ENCODE results near the gene OLR1. TPM values are rescaled to one million over a fixed set of nuclear protein-coding genes. Genes with fewer than 3 reads are reported as not detected.
"Not testable (repeated sequence)": the region's sequence is repeated elsewhere in the genome, so short reads cannot be mapped to it uniquely, and the experiment has no call there.

The OLR1 gene
- total RNA-seq, 2 experiments from 2014 or later = not detected

- H3K4me1 Mint-ChIP-seq (ENCODE audit: low read depth) = peaks cover 4% of the 10 kb centered on the region
- H3K27ac Mint-ChIP-seq = no peak overlapping the region
- H3K36me3 Mint-ChIP-seq (ENCODE audit: low read depth) = peaks cover 2% of the 10 kb centered on the region
- DNase-seq = no peak
- Histone ChIP-seq H3K4me1 (ENCODE audit: insufficient read depth, low read length) (peaks cover 4% of the 10 kb centered on the region), H3K27ac (ENCODE audit: low read depth in 1 of 2, low read length in 2 of 2) (no peak overlapping the region), H3K36me3 (ENCODE audit: insufficient read depth, low read length) (no peaks in the 10 kb centered on the region), H3K27me3 (ENCODE audit: control insufficient read depth in 1 of 2, insufficient read depth in 2 of 2, low read length in 2 of 2) (no peaks in the 10 kb centered on the region), H3K4me3 (ENCODE audit: low read length) (no peak overlapping the region), H3K9me3 (ENCODE audit: control insufficient read depth in 1 of 2, insufficient read depth in 1 of 2, low read length in 2 of 2) (no peaks in the 10 kb centered on the region)
- TF ChIP-seq, protein P1, sequence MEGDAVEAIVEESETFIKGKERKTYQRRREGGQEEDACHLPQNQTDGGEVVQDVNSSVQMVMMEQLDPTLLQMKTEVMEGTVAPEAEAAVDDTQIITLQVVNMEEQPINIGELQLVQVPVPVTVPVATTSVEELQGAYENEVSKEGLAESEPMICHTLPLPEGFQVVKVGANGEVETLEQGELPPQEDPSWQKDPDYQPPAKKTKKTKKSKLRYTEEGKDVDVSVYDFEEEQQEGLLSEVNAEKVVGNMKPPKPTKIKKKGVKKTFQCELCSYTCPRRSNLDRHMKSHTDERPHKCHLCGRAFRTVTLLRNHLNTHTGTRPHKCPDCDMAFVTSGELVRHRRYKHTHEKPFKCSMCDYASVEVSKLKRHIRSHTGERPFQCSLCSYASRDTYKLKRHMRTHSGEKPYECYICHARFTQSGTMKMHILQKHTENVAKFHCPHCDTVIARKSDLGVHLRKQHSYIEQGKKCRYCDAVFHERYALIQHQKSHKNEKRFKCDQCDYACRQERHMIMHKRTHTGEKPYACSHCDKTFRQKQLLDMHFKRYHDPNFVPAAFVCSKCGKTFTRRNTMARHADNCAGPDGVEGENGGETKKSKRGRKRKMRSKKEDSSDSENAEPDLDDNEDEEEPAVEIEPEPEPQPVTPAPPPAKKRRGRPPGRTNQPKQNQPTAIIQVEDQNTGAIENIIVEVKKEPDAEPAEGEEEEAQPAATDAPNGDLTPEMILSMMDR (IDR thresholded peaks at IDR 0.05) = no peak
- intact Hi-C loops (cut with DNase I, micrococcal nuclease) = no loop called here
- no peak for ATAC-seq (ENCODE audit: poor library complexity)
- H3K27me3 Mint-ChIP-seq = peaks cover 3% of the 10 kb centered on the region
- ChIA-PET CTCF (no interaction called here), POLR2A (no interaction called here)
- no peak overlapping the region for H3K4me3 Mint-ChIP-seq
- H3K9me3 Mint-ChIP-seq = no peaks in the 10 kb centered on the region
These were observed 35.2 kb upstream of the OLR1 start for GRCh38 chr12:10207136-10207535.

- Mint-ChIP-seq H3K27me3 (no peaks in the 10 kb centered on the region), H3K9me3 (no peaks in the 10 kb centered on the region), H3K4me3 (no peak overlapping the region), H3K4me1 (ENCODE audit: low read depth) (no peaks in the 10 kb centered on the region), H3K36me3 (ENCODE audit: low read depth) (no peaks in the 10 kb centered on the region), H3K27ac (no peak overlapping the region)
- CTCF ChIA-PET = no interaction called here
- POLR2A ChIA-PET = interaction anchor here (0.6 kb wide), 1 partner anchor 52 kb away, joined by 3 read pairs; no protein-coding TSS in a partner anchor
- TF ChIP-seq, protein P1 (IDR thresholded peaks at IDR 0.05) = no peak
- DNase-seq (no peak), ATAC-seq (ENCODE audit: poor library complexity) (no peak)
- H3K27ac ChIP-seq (ENCODE audit: low read depth in 1 of 2, low read length in 2 of 2) = no peak overlapping the region
- no peaks in the 10 kb centered on the region for H3K27me3 ChIP-seq (ENCODE audit: control insufficient read depth in 1 of 2, insufficient read depth in 2 of 2, low read length in 2 of 2)
- intact Hi-C loops (cut with DNase I, micrococcal nuclease) = no loop called here
- H3K4me3 ChIP-seq (ENCODE audit: low read length) = no peak overlapping the region
- H3K36me3 ChIP-seq (ENCODE audit: insufficient read depth, low read length) = no peaks in the 10 kb centered on the region
- no peaks in the 10 kb centered on the region for H3K9me3 ChIP-seq (ENCODE audit: control insufficient read depth in 1 of 2, insufficient read depth in 1 of 2, low read length in 2 of 2)
- no peaks in the 10 kb centered on the region for H3K4me1 ChIP-seq (ENCODE audit: insufficient read depth, low read length)
These were observed 33.4 kb upstream of the OLR1 start for GRCh38 chr12:10205220-10205807.

DNA sequence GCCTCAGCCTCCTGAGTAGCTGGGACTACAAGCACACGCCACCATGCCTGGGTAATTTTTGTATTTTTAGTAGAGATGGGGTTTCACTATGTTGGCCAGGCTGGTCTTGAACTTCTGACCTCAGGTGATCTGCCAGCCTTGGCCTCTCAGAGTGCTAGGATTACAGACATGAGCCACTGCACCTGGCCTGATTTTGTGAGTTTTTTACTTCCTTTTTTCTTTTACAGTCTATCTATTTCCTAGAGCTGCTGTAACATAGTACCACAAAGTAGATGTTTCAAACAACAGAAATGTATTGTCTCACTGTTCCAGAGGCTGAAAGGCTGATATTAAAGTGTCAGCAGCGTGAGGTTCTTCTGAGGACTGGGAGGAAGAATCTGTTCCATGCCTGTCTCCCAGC, 32.6 kb upstream of the OLR1 start:
- CTCF ChIA-PET; H3K9me3 Mint-ChIP-seq; H3K36me3 Mint-ChIP-seq (ENCODE audit: low read depth); intact Hi-C loops (cut with DNase I, micrococcal nuclease); H3K27ac ChIP-seq (ENCODE audit: low read depth in 1 of 2, low read length in 2 of 2); DNase-seq; H3K36me3 ChIP-seq (ENCODE audit: insufficient read depth, low read length); H3K27me3 ChIP-seq (ENCODE audit: control insufficient read depth in 1 of 2, insufficient read depth in 2 of 2, low read length in 2 of 2); ATAC-seq (ENCODE audit: poor library complexity); H3K9me3 ChIP-seq (ENCODE audit: control insufficient read depth in 1 of 2, insufficient read depth in 1 of 2, low read length in 2 of 2); H3K27me3 Mint-ChIP-seq; H3K4me3 ChIP-seq (ENCODE audit: low read length); H3K4me1 ChIP-seq (ENCODE audit: insufficient read depth, low read length); H3K4me1 Mint-ChIP-seq (ENCODE audit: low read depth); H3K4me3 Mint-ChIP-seq; H3K27ac Mint-ChIP-seq: not testable (repeated sequence)
- POLR2A ChIA-PET = interaction anchor here (1.4 kb wide), 1 partner anchor 8 kb away, joined by 5 read pairs; the partner anchor contains the start of gene GABARAPL1

DNA sequence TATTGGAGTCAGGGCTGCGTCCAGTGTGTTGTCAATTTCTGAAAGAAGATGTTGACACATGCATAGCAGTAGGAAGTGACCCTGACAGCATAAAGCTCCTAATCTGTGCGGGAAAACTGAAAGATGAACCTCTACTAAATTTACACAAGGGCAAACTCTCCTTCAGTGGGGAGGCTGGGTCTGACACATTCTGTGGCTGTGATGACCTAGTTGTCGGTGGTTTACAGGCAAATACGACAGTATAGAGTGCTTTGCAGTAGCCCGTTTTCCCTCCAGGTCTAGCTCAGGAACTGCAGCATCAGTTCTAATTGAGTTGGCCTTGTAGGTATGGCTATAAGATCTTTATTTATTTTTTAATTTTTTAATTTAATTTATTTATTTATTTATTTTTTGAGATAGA, 25.9 kb upstream of the OLR1 start:
- no peaks in the 10 kb centered on the region for H3K9me3 ChIP-seq (ENCODE audit: control insufficient read depth in 1 of 2, insufficient read depth in 1 of 2, low read length in 2 of 2)
- no peaks in the 10 kb centered on the region for H3K4me1 ChIP-seq (ENCODE audit: insufficient read depth, low read length)
- H3K27me3 Mint-ChIP-seq = peaks cover 14% of the 10 kb centered on the region
- H3K27me3 ChIP-seq (ENCODE audit: control insufficient read depth in 1 of 2, insufficient read depth in 2 of 2, low read length in 2 of 2) = no peaks in the 10 kb centered on the region
- H3K9me3 Mint-ChIP-seq = no peaks in the 10 kb centered on the region
- H3K4me3 ChIP-seq (ENCODE audit: low read length) = no peak overlapping the region
- CTCF ChIA-PET = no interaction called here
- H3K4me1 Mint-ChIP-seq (ENCODE audit: low read depth) = no peaks in the 10 kb centered on the region
- H3K4me3 Mint-ChIP-seq = no peak overlapping the region
- no peak overlapping the region for H3K27ac Mint-ChIP-seq
- intact Hi-C loops (cut with DNase I, micrococcal nuclease) = loop anchor here in 1 of 2 experiments (10.0 kb wide), 1 partner anchor 1503 kb away; the partner anchor contains the start of gene RIMKLB
- H3K27ac ChIP-seq (ENCODE audit: low read depth in 1 of 2, low read length in 2 of 2) = no peak overlapping the region
- no peaks in the 10 kb centered on the region for H3K36me3 Mint-ChIP-seq (ENCODE audit: low read depth)
- H3K36me3 ChIP-seq (ENCODE audit: insufficient read depth, low read length) = no peaks in the 10 kb centered on the region
- ATAC-seq (ENCODE audit: poor library complexity) (no peak), DNase-seq (no peak)
- POLR2A ChIA-PET = no interaction called here
- TF ChIP-seq, protein P1 (IDR thresholded peaks at IDR 0.05) = no peak

All from CD4-positive, alpha-beta T cell (primary cell).